ENCODE data around the gene CGB3.

GRCh38 chr19:48975947-48976847, 47.9 kb downstream of the CGB3 start:
- no peak for TF ChIP-seq POLR2A (IDR thresholded peaks at IDR 0.05; ENCODE audit: low read depth, low read length)
- no peak for TF ChIP-seq CTCF (conservative IDR thresholded peaks at IDR 0.05; ENCODE audit: low read depth, low read length)

Data from IMR-90 (cell line).